AG08395 (cell line): ENCODE results near the gene SMAD6.

Experiments
- DNase-seq: peaks from one replicate; pipeline ENCODE4 v3.0.0; 2012; ENCODE audit warnings: mixed read lengths, low spot score

Gene SMAD6

DNA sequence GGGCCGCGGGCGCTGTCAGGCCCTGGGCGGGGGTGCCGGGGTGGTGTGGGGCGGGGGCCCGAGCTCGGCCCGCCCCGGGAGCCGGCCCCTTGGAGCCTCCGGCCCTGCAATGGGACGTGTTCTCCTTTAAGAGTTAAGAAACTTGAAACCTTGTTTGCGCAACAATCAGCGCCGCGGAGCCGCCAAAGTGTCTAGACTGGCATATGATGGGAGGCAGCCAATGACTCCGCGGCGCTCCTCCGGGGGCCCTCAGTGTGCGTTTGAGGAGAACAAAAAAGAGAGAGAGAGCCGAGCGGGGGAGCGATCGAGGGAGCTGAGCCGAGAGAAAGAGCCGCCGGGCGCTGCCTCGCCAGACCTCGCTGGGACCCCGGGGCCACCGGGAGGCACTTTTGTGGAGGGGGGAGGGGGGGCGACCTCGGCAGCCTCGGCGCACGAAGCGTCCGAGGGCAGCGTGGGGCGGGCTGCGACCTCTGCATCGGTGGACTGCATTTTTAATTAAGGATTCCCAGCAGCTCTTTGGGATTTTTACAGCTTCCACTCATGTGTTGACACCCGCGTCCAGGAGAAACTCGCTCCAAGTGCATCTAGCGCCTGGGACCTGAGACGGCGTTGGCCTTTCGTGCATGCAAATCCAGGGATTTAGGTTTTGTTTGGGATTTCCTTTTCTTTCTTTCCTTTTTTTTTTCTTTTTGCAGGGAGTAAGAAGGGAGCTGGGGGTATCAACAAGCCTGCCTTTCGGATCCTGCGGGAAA, at the start of gene SMAD6:
SMAD6 (plus strand) TSS at position 202 of the 752 bp plus-strand sequence. CDS start 1,023 bp downstream, outside the sequence.
- DNase-seq, result peak; percentile 88

GRCh38 chr15:66652806-66653205, 49.2 kb upstream of the SMAD6 start:
- DNase-seq, result no peak

- DNase-seq, result no peak
These were observed 48.6 kb upstream of the SMAD6 start for GRCh38 chr15:66653398-66653797.

- no peak for DNase-seq
These were observed 48.2 kb upstream of the SMAD6 start for GRCh38 chr15:66653852-66654251.

- no peak for DNase-seq
These were observed 47.7 kb upstream of the SMAD6 start for GRCh38 chr15:66654361-66654738.

GRCh38 chr15:66654739-66655375, 47.2 kb upstream of the SMAD6 start:
- DNase-seq, result peak; percentile 44

- DNase-seq, result no peak
These were observed 46.5 kb upstream of the SMAD6 start for GRCh38 chr15:66655511-66655910.

DNA sequence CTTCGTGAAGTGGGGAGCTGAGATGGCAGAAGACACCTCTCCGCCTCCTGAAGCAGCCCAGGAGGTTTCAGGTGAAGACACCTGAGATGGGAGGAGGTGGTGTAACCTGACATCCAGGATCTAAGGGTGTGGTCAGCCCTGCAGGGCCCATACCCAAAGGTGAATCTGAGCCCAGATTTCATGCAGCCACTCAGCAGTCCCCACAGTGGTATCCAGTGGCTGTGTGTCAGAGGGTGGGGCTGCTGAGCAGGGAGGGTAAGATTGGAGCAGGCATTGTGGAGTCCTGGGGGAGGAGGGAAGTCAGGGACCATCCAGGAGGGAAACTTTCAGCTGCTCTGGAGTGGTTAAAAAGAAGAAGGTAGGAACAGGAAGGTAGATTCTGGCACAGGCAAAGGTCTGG, 46.0 kb upstream of the SMAD6 start:
- no peak for DNase-seq

DNA sequence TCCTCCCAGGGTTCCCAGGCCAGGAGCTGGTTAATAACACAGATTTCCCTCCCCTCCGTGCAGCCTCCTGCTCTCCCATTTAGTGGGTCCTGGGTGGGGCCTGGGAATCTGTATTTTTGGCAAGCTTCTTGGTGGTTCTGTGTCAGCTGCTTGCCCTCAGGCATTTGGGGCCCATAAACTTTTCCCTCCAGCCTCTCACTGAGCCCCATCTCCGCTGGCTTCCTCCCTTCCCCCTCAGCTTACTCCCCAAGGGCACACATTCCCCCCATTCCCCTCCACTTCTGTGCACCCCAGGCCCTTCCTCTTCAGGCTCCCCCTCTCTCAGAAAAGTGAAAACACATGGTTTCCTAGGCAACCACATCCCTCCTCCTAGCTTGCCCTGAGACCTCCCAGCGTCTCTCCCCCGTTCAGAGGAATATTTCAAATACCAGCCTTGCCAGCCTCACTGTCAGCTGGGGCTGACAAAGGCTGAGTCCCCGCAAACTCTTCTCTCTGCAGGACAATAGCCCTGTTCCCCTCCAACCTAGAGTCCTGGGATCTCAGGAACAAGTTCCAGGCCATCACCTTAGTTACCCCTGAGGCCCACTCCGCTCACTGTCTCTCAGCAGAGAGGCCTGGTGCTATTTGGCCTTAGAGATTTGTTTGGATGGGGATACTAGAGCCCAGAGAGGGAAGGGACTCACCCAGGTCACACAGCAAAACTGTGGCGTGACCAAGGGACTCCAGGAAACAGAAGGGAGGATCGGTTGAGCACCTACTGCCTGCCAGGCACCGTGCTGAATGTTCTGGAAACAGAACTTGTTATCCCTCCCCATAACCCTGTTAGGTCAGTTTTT, 44.6 kb upstream of the SMAD6 start:
- DNase-seq, result peak; percentile 46

- no peak for DNase-seq
These were observed 44.0 kb upstream of the SMAD6 start for GRCh38 chr15:66658044-66658443.

- DNase-seq, result no peak
These were observed 43.2 kb upstream of the SMAD6 start for GRCh38 chr15:66658855-66659254.

DNA sequence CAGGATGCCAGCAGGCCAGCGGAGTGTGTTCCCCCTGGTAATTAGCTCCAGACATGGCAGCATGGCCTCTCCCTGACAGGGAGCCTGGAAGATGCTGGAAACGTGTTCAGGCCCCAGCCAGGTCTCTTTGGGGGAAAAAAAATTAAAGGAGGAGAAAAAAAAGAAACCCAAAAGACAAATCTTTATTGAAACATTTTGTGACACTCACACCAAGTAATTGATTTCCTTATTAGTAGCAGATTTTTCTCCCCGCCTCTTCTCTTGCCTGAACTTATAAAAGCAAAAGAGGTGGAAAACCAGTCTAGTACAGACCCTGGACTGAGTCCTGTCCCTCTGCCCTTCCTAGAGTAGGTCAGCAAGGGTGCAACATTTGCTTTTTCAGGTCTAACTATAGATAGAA, 42.7 kb upstream of the SMAD6 start:
- DNase-seq, result no peak

- no peak for DNase-seq
These were observed 40.5 kb upstream of the SMAD6 start for GRCh38 chr15:66661432-66662096.

- no peak for DNase-seq
These were observed 39.5 kb upstream of the SMAD6 start for GRCh38 chr15:66662522-66662921.

GRCh38 chr15:66663664-66664063, 38.4 kb upstream of the SMAD6 start:
- no peak for DNase-seq

DNA sequence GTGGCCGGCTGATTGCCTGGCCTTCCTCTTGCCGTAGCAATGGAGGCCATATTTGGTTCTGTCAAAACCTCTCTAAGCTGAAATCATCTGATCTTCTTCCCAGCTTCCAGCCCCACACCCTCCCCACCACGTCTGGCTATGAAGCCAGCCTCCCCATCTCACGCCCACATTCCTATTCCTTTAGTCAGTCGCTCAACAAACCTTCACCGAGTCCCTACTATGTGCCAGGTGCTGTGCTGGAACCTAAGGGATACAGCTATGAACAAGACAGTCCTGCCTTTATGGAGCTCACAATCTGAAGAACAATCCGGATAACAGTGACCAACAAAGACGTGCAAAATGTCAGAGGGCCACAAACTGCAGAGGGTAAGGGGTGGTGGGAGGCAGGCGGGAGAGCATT, 31.9 kb upstream of the SMAD6 start:
- no peak for DNase-seq

DNA sequence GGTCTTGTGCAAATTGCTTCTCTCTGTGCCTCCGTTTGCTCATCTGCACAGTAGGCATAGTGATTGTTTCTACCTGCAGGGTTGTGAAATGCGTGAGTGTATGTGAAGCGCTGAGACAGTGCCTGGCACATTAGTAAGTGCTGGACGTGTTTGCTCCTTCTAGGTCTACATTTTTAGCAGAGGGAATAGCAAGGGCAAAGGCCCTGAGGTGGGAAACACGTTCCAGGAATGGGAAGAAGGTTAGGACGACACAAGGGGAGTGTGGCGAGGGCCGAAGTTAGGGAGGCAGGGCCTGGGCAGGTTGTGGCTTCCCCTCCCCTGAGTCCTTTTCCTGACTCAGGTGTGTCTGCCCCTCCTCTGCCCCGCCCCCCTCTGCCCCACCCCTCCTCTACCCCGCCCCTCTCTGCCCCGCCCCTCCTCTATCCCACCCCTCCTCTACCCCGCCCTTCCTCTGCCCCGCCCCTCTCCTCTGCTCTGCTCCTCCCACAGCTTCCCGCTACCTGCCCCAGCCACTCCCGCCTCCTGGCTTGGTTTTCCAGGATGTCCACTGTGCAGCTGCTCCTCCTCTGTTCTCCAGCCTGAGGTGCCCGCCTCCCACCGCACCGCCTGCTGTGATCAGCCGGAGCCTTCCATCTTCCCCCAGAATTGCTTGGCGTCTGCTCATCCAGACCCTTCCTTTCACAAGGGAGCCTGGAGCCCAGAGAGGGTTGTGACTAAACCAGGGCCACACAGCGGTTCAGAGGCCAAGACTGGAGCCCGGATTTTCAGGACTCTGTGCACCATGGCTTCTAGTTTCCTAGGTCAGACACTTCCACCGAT, 31.1 kb upstream of the SMAD6 start:
- no peak for DNase-seq

GRCh38 chr15:66672867-66673266, 29.2 kb upstream of the SMAD6 start:
- no peak for DNase-seq

GRCh38 chr15:66673410-66674322, 28.4 kb upstream of the SMAD6 start:
- no peak for DNase-seq

GRCh38 chr15:66674756-66675155, 27.3 kb upstream of the SMAD6 start:
- no peak for DNase-seq
